ENCODE measurements around the gene ZRANB1. TPM values are rescaled to one million over a fixed set of nuclear protein-coding genes. Genes with fewer than 3 reads are reported as not detected.

ZRANB1 gene
- total RNA-seq, 4 donors from 2014 or later: 51.2 to 91.1 (median 74.6) TPM

GRCh38 chr10:124966008-124966407 is 24.1 kb downstream of the ZRANB1 start:
- ATAC-seq: no peak
- intact Hi-C loops (cut with DNase I; ENCODE audit: low total_unique reads): no loop called here

GRCh38 chr10:124967255-124967654 is 25.3 kb downstream of the ZRANB1 start:
- intact Hi-C loops (cut with DNase I; ENCODE audit: low total_unique reads): no loop called here
- TF ChIP-seq POLR2A (IDR thresholded peaks at IDR 0.05): no peak
- H3K9me3 ChIP-seq: no peaks in the 10 kb centered on the region
- H3K27ac ChIP-seq: no peak overlapping the region
- in situ Hi-C loops (cut with MboI; ENCODE audit: low sequenced_read_pairs in 4 of 4): no loop called here
- H3K4me1 ChIP-seq: peaks cover 60 to 92% of the 10 kb centered on the region in 2 donors
- ATAC-seq (no peak), DNase-seq (no peak)
- peaks cover 0 to 23% of the 10 kb centered on the region in 2 donors for H3K36me3 ChIP-seq
- H3K4me3 ChIP-seq: no peak overlapping the region
- H3K27me3 ChIP-seq: no peaks in the 10 kb centered on the region

More at GRCh38 chr10:124966008-124966407, 24.1 kb downstream of the ZRANB1 start:
- Histone ChIP-seq H3K9me3 (no peaks in the 10 kb centered on the region), H3K27ac (peak overlapping the region in 1 of 4 donors; percentile 20), H3K4me1 (peaks cover 56 to 87% of the 10 kb centered on the region in 2 donors), H3K4me3 (no peak overlapping the region), H3K27me3 (no peaks in the 10 kb centered on the region), H3K36me3 (peaks cover 0 to 20% of the 10 kb centered on the region in 2 donors)
- in situ Hi-C loops (cut with MboI; ENCODE audit: low sequenced_read_pairs in 4 of 4): no loop called here
- no peak for DNase-seq
- no peak for TF ChIP-seq CTCF (IDR thresholded peaks at IDR 0.05 in 4 of 5, conservative IDR thresholded peaks at IDR 0.05 in 1 of 5)
- no peak for TF ChIP-seq POLR2A (IDR thresholded peaks at IDR 0.05)

GRCh38 chr10:124971276-124971675 is 29.4 kb downstream of the ZRANB1 start:
- H3K9me3 ChIP-seq: no peaks in the 10 kb centered on the region
- intact Hi-C loops (cut with DNase I; ENCODE audit: low total_unique reads) (no loop called here), in situ Hi-C loops (cut with MboI; ENCODE audit: low sequenced_read_pairs in 4 of 4) (no loop called here)
- H3K27ac ChIP-seq: peak overlapping the region; percentile 50 to 70 (median 54)
- H3K27me3 ChIP-seq: no peaks in the 10 kb centered on the region
- H3K36me3 ChIP-seq: peaks cover 0 to 48% of the 10 kb centered on the region in 2 donors
- H3K4me3 ChIP-seq: no peak overlapping the region
- ATAC-seq (no peak), DNase-seq (no peak)
- peaks cover 43 to 60% of the 10 kb centered on the region in 2 donors for H3K4me1 ChIP-seq
- TF ChIP-seq POLR2A (IDR thresholded peaks at IDR 0.05) (no peak), CTCF (IDR thresholded peaks at IDR 0.05 in 4 of 5, conservative IDR thresholded peaks at IDR 0.05 in 1 of 5) (no peak)

- no peak overlapping the region for H3K4me3 ChIP-seq
- TF ChIP-seq POLR2A (IDR thresholded peaks at IDR 0.05) (no peak), CTCF (IDR thresholded peaks at IDR 0.05 in 4 of 5, conservative IDR thresholded peaks at IDR 0.05 in 1 of 5) (no peak)
- in situ Hi-C loops (cut with MboI; ENCODE audit: low sequenced_read_pairs in 4 of 4) (no loop called here), intact Hi-C loops (cut with DNase I; ENCODE audit: low total_unique reads) (no loop called here)
- peak overlapping the region in 1 of 4 donors; percentile 50 for H3K27ac ChIP-seq
- no peaks in the 10 kb centered on the region for H3K27me3 ChIP-seq
- ATAC-seq: no peak
- no peaks in the 10 kb centered on the region for H3K9me3 ChIP-seq
- peaks cover 0 to 34% of the 10 kb centered on the region in 2 donors for H3K36me3 ChIP-seq
- peaks cover 38 to 58% of the 10 kb centered on the region in 2 donors for H3K4me1 ChIP-seq
- no peak for DNase-seq
Observed at GRCh38 chr10:124972637-124973036, 30.7 kb downstream of the ZRANB1 start.

GRCh38 chr10:124974131-124974530 is 32.2 kb downstream of the ZRANB1 start:
- H3K36me3 ChIP-seq: peaks cover 0 to 29% of the 10 kb centered on the region in 2 donors
- DNase-seq: no peak
- H3K27me3 ChIP-seq: no peaks in the 10 kb centered on the region
- intact Hi-C loops (cut with DNase I; ENCODE audit: low total_unique reads): no loop called here
- no peak overlapping the region for H3K27ac ChIP-seq
- no peak overlapping the region for H3K4me3 ChIP-seq
- ATAC-seq: no peak
- TF ChIP-seq POLR2A (IDR thresholded peaks at IDR 0.05) (no peak), CTCF (IDR thresholded peaks at IDR 0.05 in 4 of 5, conservative IDR thresholded peaks at IDR 0.05 in 1 of 5) (no peak)
- no peaks in the 10 kb centered on the region for H3K9me3 ChIP-seq
- in situ Hi-C loops (cut with MboI; ENCODE audit: low sequenced_read_pairs in 4 of 4): no loop called here
- H3K4me1 ChIP-seq: peaks cover 48 to 53% of the 10 kb centered on the region in 2 donors
